GM13977 (cell line): ENCODE results near the gene CNNM3.

Source experiments
- DNase-seq: peaks from one replicate; pipeline ENCODE4 v3.0.0; 2012; ENCODE audit warnings: low spot score
- in situ Hi-C: fragments of 300-500 bp; cut with MboI; formaldehyde crosslinking; loops from one replicate; pipeline ENCODE4 v1.12.0; 2022; ENCODE audit warnings: low sequenced_read_pairs, low pct_unique_long_range_greater_than_20kb, mixed read lengths, inconsistent platforms; ENCODE audit not compliant: unreplicated experiment
- TF ChIP-seq, protein P1 (sequence below): IDR thresholded peaks from 2 replicates; pipeline ENCODE4 v1.5.1; 2012; ENCODE audit warnings: mild to moderate bottlenecking, control low read depth; ENCODE audit not compliant: insufficient read depth; ENCODE audit errors: extremely low read depth, missing control alignments

Gene CNNM3

DNA sequence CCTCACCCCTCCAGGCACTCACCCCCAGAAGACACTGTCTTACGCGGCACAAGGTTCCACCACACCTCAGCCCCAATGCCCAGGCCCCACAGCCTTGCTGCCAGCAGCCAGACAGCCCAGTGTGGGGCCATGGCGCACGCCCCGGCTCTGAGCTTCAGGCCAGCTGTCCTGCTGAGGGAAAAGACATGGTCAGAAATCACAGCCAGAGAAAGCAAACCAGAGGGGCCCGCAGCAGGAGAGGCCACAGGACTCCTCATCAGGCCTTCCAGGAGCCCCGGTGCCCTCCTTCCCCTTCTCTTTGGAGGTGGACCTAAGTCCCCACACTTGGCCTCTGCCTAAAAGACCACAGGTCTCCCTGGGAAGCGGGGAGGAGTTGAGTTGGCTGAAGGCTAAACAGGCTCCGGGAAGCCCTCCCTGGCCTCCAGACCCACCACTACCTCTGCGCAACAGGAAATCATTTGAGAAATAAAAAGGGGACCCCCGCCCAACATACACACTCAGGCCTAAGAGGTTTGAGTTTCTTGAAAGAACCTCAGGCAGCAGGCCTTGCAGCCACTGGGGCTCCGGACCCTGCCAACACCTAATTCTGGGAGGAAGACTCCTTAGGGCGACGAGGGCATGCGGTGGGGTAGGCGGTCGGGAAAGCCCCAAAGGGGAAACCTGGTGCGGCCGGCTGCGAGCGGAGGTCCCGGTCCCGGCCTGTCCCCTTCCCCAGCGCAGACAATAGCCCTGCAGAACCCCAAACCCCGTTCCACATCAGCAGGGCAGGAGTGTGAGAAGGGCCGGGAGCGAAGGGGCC, 51.9 kb downstream of the CNNM3 start:
- TF ChIP-seq, protein P1, sequence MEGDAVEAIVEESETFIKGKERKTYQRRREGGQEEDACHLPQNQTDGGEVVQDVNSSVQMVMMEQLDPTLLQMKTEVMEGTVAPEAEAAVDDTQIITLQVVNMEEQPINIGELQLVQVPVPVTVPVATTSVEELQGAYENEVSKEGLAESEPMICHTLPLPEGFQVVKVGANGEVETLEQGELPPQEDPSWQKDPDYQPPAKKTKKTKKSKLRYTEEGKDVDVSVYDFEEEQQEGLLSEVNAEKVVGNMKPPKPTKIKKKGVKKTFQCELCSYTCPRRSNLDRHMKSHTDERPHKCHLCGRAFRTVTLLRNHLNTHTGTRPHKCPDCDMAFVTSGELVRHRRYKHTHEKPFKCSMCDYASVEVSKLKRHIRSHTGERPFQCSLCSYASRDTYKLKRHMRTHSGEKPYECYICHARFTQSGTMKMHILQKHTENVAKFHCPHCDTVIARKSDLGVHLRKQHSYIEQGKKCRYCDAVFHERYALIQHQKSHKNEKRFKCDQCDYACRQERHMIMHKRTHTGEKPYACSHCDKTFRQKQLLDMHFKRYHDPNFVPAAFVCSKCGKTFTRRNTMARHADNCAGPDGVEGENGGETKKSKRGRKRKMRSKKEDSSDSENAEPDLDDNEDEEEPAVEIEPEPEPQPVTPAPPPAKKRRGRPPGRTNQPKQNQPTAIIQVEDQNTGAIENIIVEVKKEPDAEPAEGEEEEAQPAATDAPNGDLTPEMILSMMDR: no peak
- peak; percentile 32 for DNase-seq
- in situ Hi-C loops: no loop called here

DNA sequence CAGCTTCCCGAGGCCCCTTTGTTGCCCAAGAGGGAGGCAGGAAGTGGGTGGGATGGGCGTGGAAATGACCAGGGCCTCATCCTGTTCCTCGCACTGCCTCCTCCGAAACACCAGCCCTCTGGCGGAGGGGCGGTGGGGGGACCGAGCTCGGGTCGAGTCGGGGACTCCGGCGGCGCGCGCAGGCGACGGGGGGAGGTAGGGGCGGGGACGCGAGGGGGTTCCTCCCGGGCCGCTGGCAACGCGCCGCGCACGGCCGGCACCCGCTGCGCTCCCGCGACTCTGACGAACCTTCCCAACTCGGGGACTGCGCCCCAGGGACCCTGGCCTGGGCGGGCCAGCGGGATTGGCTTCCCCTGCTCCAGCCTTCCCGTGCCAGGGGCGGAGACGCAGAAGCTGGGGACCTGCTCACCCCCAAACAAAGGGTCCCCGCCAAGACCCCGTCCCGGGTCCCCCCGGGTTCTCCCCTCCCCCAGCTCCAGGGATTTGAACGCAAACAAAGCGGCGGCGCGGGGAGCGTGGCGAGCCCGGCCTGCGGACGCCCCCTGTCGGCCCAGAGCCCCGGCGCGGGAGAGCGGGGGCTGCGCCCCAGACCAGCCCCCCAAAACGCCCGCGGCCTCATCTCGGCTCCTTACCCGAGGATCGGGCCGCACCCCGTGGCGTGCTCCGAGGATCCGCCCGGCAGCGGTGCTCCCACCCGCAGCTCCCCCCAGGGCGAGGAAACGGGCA, 52.6 kb downstream of the CNNM3 start:
- peak; percentile 93 for DNase-seq
- TF ChIP-seq, protein P1: peak; percentile 80
- in situ Hi-C loops: no loop called here

DNA sequence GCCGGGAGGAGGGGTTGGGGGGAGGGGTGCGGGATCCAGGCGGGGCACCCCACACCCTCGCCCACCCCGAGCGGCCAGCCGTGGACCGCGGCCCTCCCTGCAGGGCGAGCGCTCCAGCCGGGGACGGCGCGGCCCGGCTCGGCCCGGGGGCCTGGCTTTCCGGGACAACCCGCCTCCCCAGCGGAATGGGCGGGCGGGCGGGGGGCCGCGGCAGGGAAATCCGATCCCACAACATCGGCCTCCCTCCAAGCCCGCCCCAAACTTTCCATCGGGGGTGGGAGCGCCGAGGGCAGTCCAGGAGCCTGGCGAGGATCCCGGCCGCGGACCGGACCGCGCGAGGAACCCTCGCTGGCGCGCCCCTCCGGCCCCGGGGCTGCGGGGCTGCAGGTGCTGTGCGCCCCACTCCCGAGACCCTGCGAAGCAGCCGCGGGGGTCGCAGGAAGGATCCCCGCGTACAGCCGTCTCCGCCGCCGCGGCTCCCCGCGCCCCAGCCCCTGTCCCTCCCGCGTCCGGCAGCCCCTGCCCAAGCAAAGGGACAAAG, 53.3 kb downstream of the CNNM3 start:
- TF ChIP-seq, protein P1: no peak
- in situ Hi-C loops: no loop called here
- peak; percentile 58 for DNase-seq

DNA sequence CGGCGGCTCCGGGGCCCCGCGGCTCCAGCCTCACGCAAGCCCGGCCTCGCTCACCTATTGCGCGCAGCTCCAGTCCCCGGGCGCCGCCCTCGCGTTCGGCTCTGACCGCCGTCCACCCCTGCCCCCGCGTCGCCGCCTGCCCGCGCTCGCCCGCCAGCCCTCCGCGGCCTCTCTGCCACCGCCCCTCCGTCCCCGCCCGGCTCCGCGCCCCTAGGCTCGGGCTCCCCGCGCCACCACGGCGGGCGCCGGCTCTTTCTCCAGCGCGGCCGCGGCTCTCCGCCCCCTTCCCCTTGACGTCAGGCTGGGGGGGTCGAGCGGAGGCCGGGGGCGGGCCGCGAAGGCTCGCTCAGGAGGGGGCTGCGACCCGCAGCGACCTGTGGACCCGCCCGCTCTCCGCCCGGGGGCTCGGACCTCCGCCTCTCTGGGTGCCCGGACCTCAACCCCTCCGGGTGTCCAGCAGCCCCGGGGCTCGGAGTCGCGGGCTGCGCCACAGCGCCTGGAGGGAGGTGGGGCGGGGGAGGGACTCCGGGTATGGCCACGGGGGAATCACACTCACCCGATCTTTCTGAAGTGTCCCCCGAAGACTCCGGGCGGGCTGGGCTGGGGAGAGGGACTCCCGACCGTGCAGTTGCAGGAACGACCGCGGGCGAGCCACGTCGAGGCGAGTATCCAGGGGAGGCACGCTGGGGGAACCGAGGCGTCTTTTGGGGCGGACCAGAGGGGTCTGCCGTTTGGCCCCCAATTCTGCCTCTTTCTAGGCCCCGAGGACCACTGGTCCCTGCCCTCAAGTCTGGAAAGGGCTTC, 54.0 kb downstream of the CNNM3 start, which contains the start of gene SEMA4C:
TSS of gene SEMA4C (minus strand) at position 259 of the 804 bp plus-strand sequence. CDS start 2,194 bp downstream, outside the sequence.
- DNase-seq: peak; percentile 83
- TF ChIP-seq, protein P1: no peak
- in situ Hi-C loops: no loop called here

GRCh38 chr2:96870626-96871255, 54.7 kb downstream of the CNNM3 start:
- no peak for DNase-seq
- in situ Hi-C loops: no loop called here
- TF ChIP-seq, protein P1: no peak
